Measurements from ENCODE around the gene SHISA6.

GRCh38 chr17:11340803-11341202 lies 99.8 kb downstream of the SHISA6 start:
- TF ChIP-seq REST (IDR thresholded peaks at IDR 0.05; ENCODE audit: insufficient read depth in 1 of 2, low read depth in 2 of 2, low read length in 2 of 2) (no peak), POLR2AphosphoS5 (IDR thresholded peaks at IDR 0.05; ENCODE audit: low read depth, low read length) (no peak), SIN3A (IDR thresholded peaks at IDR 0.05; ENCODE audit: borderline replicate concordance, insufficient read depth, low read length) (no peak)

All from PFSK-1 (cell line).